Kidney (tissue), 14 donors: ENCODE measurements around the gene FBXO40. TPM values are rescaled to one million over a fixed set of nuclear protein-coding genes. Genes with fewer than 3 reads are reported as not detected.

Source experiments
- DNase-seq, 5 donors: peaks; one replicate each; pipeline ENCODE4 v3.0.0-alpha.2; 2013 to 2020
- FAIRE-seq: peaks from 2 replicates; lab custom pipeline; 2012; peaks lifted over from hg19 to GRCh38; lab: Jason Lieb, UNC
- H3K27ac ChIP-seq, 2 donors: one replicate each; pipeline ENCODE4 v1.7.0; 2013; ENCODE audit warnings: low read depth in 2 of 2, low read length in 2 of 2, inconsistent platforms in 1 of 2
- H3K27me3 ChIP-seq: one replicate; pipeline ENCODE4 v1.7.1; 2013; ENCODE audit warnings: low read length, inconsistent platforms; ENCODE audit not compliant: control insufficient read depth, insufficient read depth
- H3K36me3 ChIP-seq, 3 donors: one replicate each; pipeline versions ENCODE4 v1.7.0 to v1.7.1; 2013; ENCODE audit warnings: low read length in 3 of 3, control low read depth in 1 of 3, inconsistent platforms in 1 of 3; ENCODE audit not compliant: insufficient read depth in 3 of 3, control insufficient read depth in 2 of 3
- H3K4me1 ChIP-seq, 3 donors: one replicate each; pipeline versions ENCODE4 v1.7.0 to v1.7.1; 2013; ENCODE audit warnings: low read length in 3 of 3, inconsistent platforms in 1 of 3, low read depth in 1 of 3; ENCODE audit not compliant: control insufficient read depth in 2 of 3, insufficient read depth in 2 of 3
- H3K4me3 ChIP-seq, 3 donors: one replicate each; pipeline versions ENCODE4 v1.7.0 to v1.8.1; 2013; ENCODE audit warnings: low read length in 3 of 3, control low read depth in 1 of 3, inconsistent platforms in 1 of 3
- H3K9ac ChIP-seq, 3 donors: one replicate each; pipeline versions ENCODE4 v1.7.0 to v1.7.1; 2013; ENCODE audit warnings: low read length in 3 of 3, control low read depth in 1 of 3, inconsistent platforms in 1 of 3
- H3K9me3 ChIP-seq, 3 donors: one replicate each; pipeline versions ENCODE4 v1.7.0 to v1.7.1; 2013; ENCODE audit warnings: low read length in 3 of 3, control low read depth in 1 of 3, inconsistent platforms in 1 of 3; ENCODE audit not compliant: control insufficient read depth in 2 of 3, insufficient read depth in 1 of 3
- CTCF ChIP-seq: IDR thresholded peaks from 3 replicates; pipeline ENCODE4 v1.5.1; 2012; ENCODE audit warnings: mild to moderate bottlenecking, moderate library complexity, borderline replicate concordance; ENCODE audit not compliant: insufficient read depth; ENCODE audit errors: extremely low read depth
- intact Hi-C: fragments of 100-400 bp; cut with DNase I; formaldehyde crosslinking; loops from one replicate; pipeline ENCODE4 v1.11.1; 2022
- polyA plus RNA-seq: library from polyadenylated mRNA; stranded (reverse); fragments of 350-450 nt; fragmentation: Illumina TruSeq; extraction: RNeasy Lipid Tissue Mini Kit (QIAGEN cat#74804); gene quantifications from one replicate; pipeline ENCODE4 v1.2.3, GENCODE V29; 2014; ENCODE audit warnings: low read depth, low replicate concordance; ENCODE audit not compliant: insufficient read depth
- total RNA-seq: library from RNA; stranded (reverse); fragmentation: NEBNext Ultra II Directional; extraction: Animal tissue kit (Norgen Biotek cat#: 25700); gene quantifications from one replicate; pipeline ENCODE4 v1.2.1, GENCODE V29; 2021
- donor health status: control.
- donor health status: control.
- donor health status: control.
- donor health status: control.
- donor health status: control.
- donor health status: DM: yes; HTN: yes; CAD: no.
- donor health status: Normal renal cell carcinoma (clear cell type).

FBXO40 gene
- total and polyA plus RNA-seq, 2 donors from 2014 or later = not detected

- DNase-seq = peak in 1 of 5 donors; percentile 6
- Histone ChIP-seq H3K36me3 (no peaks in the 10 kb centered on the region), H3K4me3 (no peak overlapping the region), H3K4me1 (no peaks in the 10 kb centered on the region), H3K9me3 (no peaks in the 10 kb centered on the region), H3K27ac (no peak overlapping the region), H3K27me3 (no peaks in the 10 kb centered on the region), H3K9ac (no peak overlapping the region)
- intact Hi-C loops = no loop called here
- no peak for TF ChIP-seq CTCF
- FAIRE-seq = no peak
Observed at GRCh38 chr3:121552379-121552778, 40.8 kb upstream of the FBXO40 start.

- Histone ChIP-seq H3K4me3 (no peak overlapping the region), H3K27me3 (no peaks in the 10 kb centered on the region), H3K9ac (no peak overlapping the region), H3K4me1 (no peaks in the 10 kb centered on the region), H3K27ac (no peak overlapping the region), H3K9me3 (no peaks in the 10 kb centered on the region), H3K36me3 (no peaks in the 10 kb centered on the region)
- DNase-seq (no peak), FAIRE-seq (no peak)
- intact Hi-C loops = no loop called here
- TF ChIP-seq CTCF = no peak
Observed at GRCh38 chr3:121552797-121553196, 40.4 kb upstream of the FBXO40 start.

GRCh38 chr3:121557426-121557934 lies 35.7 kb upstream of the FBXO40 start:
- intact Hi-C loops = no loop called here
- H3K27ac ChIP-seq = no peak overlapping the region
- TF ChIP-seq CTCF = no peak
- H3K9ac ChIP-seq = no peak overlapping the region
- H3K4me3 ChIP-seq = no peak overlapping the region
- no peak for FAIRE-seq
- H3K4me1 ChIP-seq = no peaks in the 10 kb centered on the region
- H3K27me3 ChIP-seq = no peaks in the 10 kb centered on the region
- no peaks in the 10 kb centered on the region for H3K9me3 ChIP-seq
- no peak for DNase-seq
- H3K36me3 ChIP-seq = no peaks in the 10 kb centered on the region

- intact Hi-C loops = no loop called here
- FAIRE-seq (no peak), DNase-seq (no peak)
Observed at GRCh38 chr3:121562148-121562547, 31.0 kb upstream of the FBXO40 start.

More at GRCh38 chr3:121562148-121562547, 31.0 kb upstream of the FBXO40 start:
- no peak overlapping the region for H3K4me3 ChIP-seq
- TF ChIP-seq CTCF = no peak
- no peak overlapping the region for H3K27ac ChIP-seq
- H3K9ac ChIP-seq = no peak overlapping the region
- no peaks in the 10 kb centered on the region for H3K9me3 ChIP-seq
- H3K4me1 ChIP-seq = no peaks in the 10 kb centered on the region
- H3K27me3 ChIP-seq = no peaks in the 10 kb centered on the region
- H3K36me3 ChIP-seq = no peaks in the 10 kb centered on the region
